Suprapubic skin (tissue), 4 donors: ENCODE measurements around the gene TNNI3K.

ENCODE experiments used
- EP300 ChIP-seq: sonication (generic); formaldehyde crosslinking; IDR thresholded peaks from one replicate; pipeline ENCODE4 v1.6.1; 2017; ENCODE audit warnings: antibody characterized with exemption
- POLR2A ChIP-seq, 2 donors: fragments of 450-650 bp; IDR thresholded peaks; one replicate each; pipeline ENCODE4 v1.6.1; 2017; ENCODE audit warnings: antibody characterized with exemption in 2 of 2, mild to moderate bottlenecking in 2 of 2, moderate library complexity in 2 of 2
- POLR2AphosphoS5 ChIP-seq, 3 donors: sonication (generic); formaldehyde crosslinking; IDR thresholded peaks; one replicate each; pipeline ENCODE4 v1.6.1; 2017; ENCODE audit warnings: antibody characterized with exemption in 3 of 3
- TF ChIP-seq, protein P1 (sequence below), 2 donors: fragments of 200-600 bp in 1 of 2; fragments of 450-650 bp in 1 of 2; sonication (generic) in 1 of 2; IDR thresholded peaks; one replicate each; pipeline ENCODE4 v1.5.1; 2016 to 2019; ENCODE audit warnings: antibody characterized with exemption in 2 of 2, mild to moderate bottlenecking in 1 of 2, moderate library complexity in 1 of 2

DNA sequence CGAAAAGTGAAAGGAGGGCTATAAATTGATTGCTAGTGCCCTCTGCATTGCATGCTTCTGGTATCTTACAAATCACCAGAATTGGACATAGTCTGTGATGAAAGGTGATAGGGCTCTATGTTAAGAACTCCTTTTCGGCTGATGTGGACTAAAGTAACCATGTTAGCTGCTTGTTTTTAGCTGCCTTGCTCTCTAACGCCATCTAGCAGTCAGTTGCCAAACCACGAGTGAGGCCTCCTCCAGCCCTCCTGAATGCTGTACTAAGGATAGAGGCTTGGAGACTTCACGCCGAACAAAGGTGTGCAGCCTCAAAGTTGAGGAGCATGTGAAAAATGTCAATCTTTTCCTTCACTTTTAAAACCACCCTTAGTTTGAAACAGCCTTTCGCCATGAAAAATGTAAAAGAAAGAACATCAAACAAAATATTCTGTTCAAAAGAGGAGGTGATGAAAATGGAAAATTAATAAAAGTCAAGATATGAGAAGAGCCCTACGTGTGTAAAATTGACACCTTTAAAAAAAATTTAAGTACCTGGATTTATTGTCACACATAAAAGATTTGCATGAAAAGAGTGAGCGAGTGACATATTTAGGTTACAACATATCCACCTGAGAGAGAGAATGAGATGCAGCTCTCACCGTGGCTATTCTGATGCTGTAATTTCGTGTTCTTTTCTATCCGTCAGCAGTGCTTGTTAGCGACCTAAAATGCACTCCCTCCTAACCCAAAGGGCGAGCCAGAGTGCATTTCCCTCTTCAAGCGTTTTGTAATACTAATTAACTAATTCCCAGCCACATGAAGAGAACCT lies 269.1 kb downstream of the TNNI3K start:
- TF ChIP-seq, protein P1, sequence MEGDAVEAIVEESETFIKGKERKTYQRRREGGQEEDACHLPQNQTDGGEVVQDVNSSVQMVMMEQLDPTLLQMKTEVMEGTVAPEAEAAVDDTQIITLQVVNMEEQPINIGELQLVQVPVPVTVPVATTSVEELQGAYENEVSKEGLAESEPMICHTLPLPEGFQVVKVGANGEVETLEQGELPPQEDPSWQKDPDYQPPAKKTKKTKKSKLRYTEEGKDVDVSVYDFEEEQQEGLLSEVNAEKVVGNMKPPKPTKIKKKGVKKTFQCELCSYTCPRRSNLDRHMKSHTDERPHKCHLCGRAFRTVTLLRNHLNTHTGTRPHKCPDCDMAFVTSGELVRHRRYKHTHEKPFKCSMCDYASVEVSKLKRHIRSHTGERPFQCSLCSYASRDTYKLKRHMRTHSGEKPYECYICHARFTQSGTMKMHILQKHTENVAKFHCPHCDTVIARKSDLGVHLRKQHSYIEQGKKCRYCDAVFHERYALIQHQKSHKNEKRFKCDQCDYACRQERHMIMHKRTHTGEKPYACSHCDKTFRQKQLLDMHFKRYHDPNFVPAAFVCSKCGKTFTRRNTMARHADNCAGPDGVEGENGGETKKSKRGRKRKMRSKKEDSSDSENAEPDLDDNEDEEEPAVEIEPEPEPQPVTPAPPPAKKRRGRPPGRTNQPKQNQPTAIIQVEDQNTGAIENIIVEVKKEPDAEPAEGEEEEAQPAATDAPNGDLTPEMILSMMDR (IDR thresholded peaks at IDR 0.05) = peak in 1 of 2 donors; percentile 49
- TF ChIP-seq EP300 = no peak
- no peak for TF ChIP-seq POLR2AphosphoS5 (IDR thresholded peaks at IDR 0.05)
- TF ChIP-seq POLR2A (IDR thresholded peaks at IDR 0.05) = no peak
